ENCODE data around the gene MRPL37.

The MRPL37 gene

GRCh38 chr1:54172614-54173599 lies 27.1 kb upstream of the MRPL37 start:
- no peaks in the 10 kb centered on the region for H3K36me3 ChIP-seq (ENCODE audit: control insufficient read depth, insufficient read depth, low read length)
- no peaks in the 10 kb centered on the region for H3K27me3 ChIP-seq (ENCODE audit: control insufficient read depth, insufficient read depth, low read length)
- no peak overlapping the region for H3K27ac ChIP-seq (ENCODE audit: low read depth, low read length)
- H3K9me3 ChIP-seq (ENCODE audit: control insufficient read depth, insufficient read depth, low read length) = no peaks in the 10 kb centered on the region
- H3K4me1 ChIP-seq (ENCODE audit: control insufficient read depth, insufficient read depth, low read length) = no peaks in the 10 kb centered on the region
- H3K9ac ChIP-seq (ENCODE audit: low read depth, low read length) = no peak overlapping the region
- H3K4me3 ChIP-seq (ENCODE audit: low read depth, low read length) = no peak overlapping the region

GRCh38 chr1:54173681-54174080 lies 26.3 kb upstream of the MRPL37 start:
- Histone ChIP-seq H3K4me3 (ENCODE audit: low read depth, low read length) (no peak overlapping the region), H3K9ac (ENCODE audit: low read depth, low read length) (no peak overlapping the region), H3K27ac (ENCODE audit: low read depth, low read length) (no peak overlapping the region), H3K4me1 (ENCODE audit: control insufficient read depth, insufficient read depth, low read length) (no peaks in the 10 kb centered on the region), H3K9me3 (ENCODE audit: control insufficient read depth, insufficient read depth, low read length) (no peaks in the 10 kb centered on the region), H3K36me3 (ENCODE audit: control insufficient read depth, insufficient read depth, low read length) (no peaks in the 10 kb centered on the region), H3K27me3 (ENCODE audit: control insufficient read depth, insufficient read depth, low read length) (no peaks in the 10 kb centered on the region)

GRCh38 chr1:54174106-54174505 lies 25.9 kb upstream of the MRPL37 start:
- H3K36me3 ChIP-seq (ENCODE audit: control insufficient read depth, insufficient read depth, low read length) = no peaks in the 10 kb centered on the region
- H3K27me3 ChIP-seq (ENCODE audit: control insufficient read depth, insufficient read depth, low read length) = no peaks in the 10 kb centered on the region
- H3K4me1 ChIP-seq (ENCODE audit: control insufficient read depth, insufficient read depth, low read length) = no peaks in the 10 kb centered on the region
- H3K27ac ChIP-seq (ENCODE audit: low read depth, low read length) = no peak overlapping the region
- no peaks in the 10 kb centered on the region for H3K9me3 ChIP-seq (ENCODE audit: control insufficient read depth, insufficient read depth, low read length)
- no peak overlapping the region for H3K4me3 ChIP-seq (ENCODE audit: low read depth, low read length)
- H3K9ac ChIP-seq (ENCODE audit: low read depth, low read length) = no peak overlapping the region

- Histone ChIP-seq H3K27me3 (ENCODE audit: control insufficient read depth, insufficient read depth, low read length) (no peaks in the 10 kb centered on the region), H3K4me1 (ENCODE audit: control insufficient read depth, insufficient read depth, low read length) (no peaks in the 10 kb centered on the region), H3K27ac (ENCODE audit: low read depth, low read length) (no peak overlapping the region), H3K9me3 (ENCODE audit: control insufficient read depth, insufficient read depth, low read length) (no peaks in the 10 kb centered on the region), H3K9ac (ENCODE audit: low read depth, low read length) (no peak overlapping the region), H3K4me3 (ENCODE audit: low read depth, low read length) (no peak overlapping the region), H3K36me3 (ENCODE audit: control insufficient read depth, insufficient read depth, low read length) (no peaks in the 10 kb centered on the region)
Observed at GRCh38 chr1:54176621-54177327, 23.2 kb upstream of the MRPL37 start.

DNA sequence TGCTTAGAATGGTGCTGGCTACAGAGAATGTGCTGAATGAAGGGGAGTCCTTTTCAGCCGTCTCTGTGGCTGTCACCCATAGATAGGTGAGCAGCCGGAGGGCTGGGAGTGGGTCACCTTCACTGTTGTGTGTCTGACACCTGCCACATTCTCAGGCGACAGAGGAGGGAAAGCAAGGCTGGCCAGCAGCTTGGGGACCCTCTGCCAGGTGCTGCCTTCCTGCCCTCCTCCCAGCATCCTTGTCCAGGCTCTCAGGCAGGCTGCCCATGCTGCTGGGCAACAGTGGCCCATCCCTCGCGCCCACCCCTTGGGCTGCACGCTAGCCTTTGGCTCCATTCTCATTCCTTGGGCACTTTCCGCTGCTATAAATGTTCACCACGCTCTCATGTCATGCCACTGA lies 22.2 kb upstream of the MRPL37 start:
- no peak overlapping the region for H3K9ac ChIP-seq (ENCODE audit: low read depth, low read length)
- H3K4me1 ChIP-seq (ENCODE audit: control insufficient read depth, insufficient read depth, low read length) = no peaks in the 10 kb centered on the region
- no peaks in the 10 kb centered on the region for H3K27me3 ChIP-seq (ENCODE audit: control insufficient read depth, insufficient read depth, low read length)
- no peaks in the 10 kb centered on the region for H3K9me3 ChIP-seq (ENCODE audit: control insufficient read depth, insufficient read depth, low read length)
- no peak overlapping the region for H3K27ac ChIP-seq (ENCODE audit: low read depth, low read length)
- H3K36me3 ChIP-seq (ENCODE audit: control insufficient read depth, insufficient read depth, low read length) = no peaks in the 10 kb centered on the region
- H3K4me3 ChIP-seq (ENCODE audit: low read depth, low read length) = no peak overlapping the region

DNA sequence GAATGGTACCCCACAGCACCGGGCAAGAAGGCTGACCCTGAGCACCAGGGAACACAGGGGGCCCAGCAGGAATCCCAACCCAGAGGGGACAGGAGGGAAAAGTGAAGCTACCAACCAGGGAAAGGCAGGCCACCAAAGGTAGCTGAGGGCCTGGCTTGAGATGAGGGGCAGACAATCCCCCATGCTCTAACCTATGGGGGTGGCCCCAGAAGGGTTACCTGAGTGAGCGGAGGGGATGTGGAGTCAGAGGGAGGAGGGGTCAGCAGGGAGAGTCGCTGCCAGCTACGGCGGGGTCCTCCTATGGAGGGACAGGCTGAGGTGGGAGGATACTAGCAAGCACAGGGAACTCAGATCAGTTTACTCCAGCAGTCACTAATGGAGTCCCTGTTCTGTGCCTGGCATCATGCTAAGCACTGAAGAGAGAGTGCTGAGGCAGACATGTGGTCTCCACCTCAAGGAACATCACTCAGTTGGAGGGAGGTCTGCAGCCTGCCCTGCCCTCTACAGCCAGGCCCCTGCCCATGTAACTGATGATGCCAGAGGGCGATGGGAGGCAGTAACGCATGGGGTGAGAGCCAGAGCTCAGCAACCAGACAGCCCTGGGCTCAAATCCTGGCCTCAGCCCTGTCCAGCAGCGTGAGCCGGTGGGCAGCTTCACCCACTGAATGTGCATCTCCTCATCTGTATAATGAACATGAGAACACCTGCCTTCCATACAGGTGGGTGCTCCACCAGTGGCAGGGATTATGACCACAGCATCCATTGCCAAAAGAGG lies 21.5 kb upstream of the MRPL37 start:
- no peaks in the 10 kb centered on the region for H3K4me1 ChIP-seq (ENCODE audit: control insufficient read depth, insufficient read depth, low read length)
- no peaks in the 10 kb centered on the region for H3K27me3 ChIP-seq (ENCODE audit: control insufficient read depth, insufficient read depth, low read length)
- no peak overlapping the region for H3K27ac ChIP-seq (ENCODE audit: low read depth, low read length)
- no peak overlapping the region for H3K4me3 ChIP-seq (ENCODE audit: low read depth, low read length)
- no peaks in the 10 kb centered on the region for H3K9me3 ChIP-seq (ENCODE audit: control insufficient read depth, insufficient read depth, low read length)
- no peaks in the 10 kb centered on the region for H3K36me3 ChIP-seq (ENCODE audit: control insufficient read depth, insufficient read depth, low read length)
- no peak overlapping the region for H3K9ac ChIP-seq (ENCODE audit: low read depth, low read length)

GRCh38 chr1:54180701-54181360 lies 19.1 kb upstream of the MRPL37 start:
- no peaks in the 10 kb centered on the region for H3K4me1 ChIP-seq (ENCODE audit: control insufficient read depth, insufficient read depth, low read length)
- H3K27ac ChIP-seq (ENCODE audit: low read depth, low read length) = no peak overlapping the region
- H3K9ac ChIP-seq (ENCODE audit: low read depth, low read length) = no peak overlapping the region
- no peaks in the 10 kb centered on the region for H3K36me3 ChIP-seq (ENCODE audit: control insufficient read depth, insufficient read depth, low read length)
- no peak overlapping the region for H3K4me3 ChIP-seq (ENCODE audit: low read depth, low read length)
- no peaks in the 10 kb centered on the region for H3K27me3 ChIP-seq (ENCODE audit: control insufficient read depth, insufficient read depth, low read length)
- no peaks in the 10 kb centered on the region for H3K9me3 ChIP-seq (ENCODE audit: control insufficient read depth, insufficient read depth, low read length)

- Histone ChIP-seq H3K36me3 (ENCODE audit: control insufficient read depth, insufficient read depth, low read length) (peaks cover 18% of the 10 kb centered on the region; the same call in 1 of the 2 replicates), H3K27me3 (ENCODE audit: control insufficient read depth, insufficient read depth, low read length) (no peaks in the 10 kb centered on the region), H3K9ac (ENCODE audit: low read depth, low read length) (no peak overlapping the region), H3K4me1 (ENCODE audit: control insufficient read depth, insufficient read depth, low read length) (no peaks in the 10 kb centered on the region), H3K27ac (ENCODE audit: low read depth, low read length) (no peak overlapping the region), H3K9me3 (ENCODE audit: control insufficient read depth, insufficient read depth, low read length) (no peaks in the 10 kb centered on the region), H3K4me3 (ENCODE audit: low read depth, low read length) (no peak overlapping the region)
Observed at GRCh38 chr1:54186056-54186455, 13.9 kb upstream of the MRPL37 start.

DNA sequence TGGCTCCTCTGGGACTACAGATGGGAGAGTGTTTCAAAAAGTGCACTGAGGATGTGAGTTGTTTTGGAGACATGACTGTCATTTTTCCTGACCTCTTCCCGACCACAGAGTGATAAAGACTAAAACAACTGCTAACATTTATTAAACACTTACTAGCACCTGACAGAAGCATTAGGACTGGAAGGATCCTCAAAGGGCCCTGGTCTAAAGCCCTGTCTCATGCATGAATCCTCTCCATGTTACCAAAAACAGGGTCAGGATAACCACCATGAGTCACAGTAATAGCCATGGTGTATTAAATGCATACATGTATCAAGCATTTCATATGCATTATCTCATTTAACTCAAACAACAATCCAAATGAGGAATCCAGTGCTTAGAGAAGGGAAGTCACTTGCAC lies 11.7 kb upstream of the MRPL37 start:
- no peaks in the 10 kb centered on the region for H3K9me3 ChIP-seq (ENCODE audit: control insufficient read depth, insufficient read depth, low read length)
- H3K4me1 ChIP-seq (ENCODE audit: control insufficient read depth, insufficient read depth, low read length) = no peaks in the 10 kb centered on the region
- peaks cover 29% of the 10 kb centered on the region; the same call in 1 of the 2 replicates for H3K36me3 ChIP-seq (ENCODE audit: control insufficient read depth, insufficient read depth, low read length)
- no peak overlapping the region for H3K4me3 ChIP-seq (ENCODE audit: low read depth, low read length)
- H3K9ac ChIP-seq (ENCODE audit: low read depth, low read length) = no peak overlapping the region
- no peaks in the 10 kb centered on the region for H3K27me3 ChIP-seq (ENCODE audit: control insufficient read depth, insufficient read depth, low read length)
- H3K27ac ChIP-seq (ENCODE audit: low read depth, low read length) = no peak overlapping the region

DNA sequence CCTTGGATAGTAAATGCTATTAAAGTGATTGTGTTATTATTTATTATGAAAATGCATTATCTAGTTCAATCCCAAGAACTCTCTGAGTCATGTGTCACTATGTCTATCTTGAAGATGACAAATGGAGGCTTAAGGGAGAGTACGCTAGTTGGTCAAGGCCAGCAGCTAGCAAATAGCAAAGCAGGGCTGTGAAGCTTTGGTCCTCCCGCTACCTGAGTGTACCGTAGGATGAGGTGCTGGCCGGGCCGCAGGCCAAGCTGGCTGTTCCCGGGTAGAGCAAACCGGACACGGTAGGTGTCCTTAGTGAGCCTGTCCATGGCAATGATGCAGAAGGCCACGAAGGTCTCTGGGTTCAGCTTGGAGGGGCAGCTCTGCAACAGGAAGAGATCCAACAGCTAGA lies 9.4 kb upstream of the MRPL37 start:
- H3K4me1 ChIP-seq (ENCODE audit: control insufficient read depth, insufficient read depth, low read length) = no peaks in the 10 kb centered on the region
- no peak overlapping the region for H3K4me3 ChIP-seq (ENCODE audit: low read depth, low read length)
- no peaks in the 10 kb centered on the region for H3K27me3 ChIP-seq (ENCODE audit: control insufficient read depth, insufficient read depth, low read length)
- H3K27ac ChIP-seq (ENCODE audit: low read depth, low read length) = no peak overlapping the region
- H3K36me3 ChIP-seq (ENCODE audit: control insufficient read depth, insufficient read depth, low read length) = peaks cover 43% of the 10 kb centered on the region
- H3K9ac ChIP-seq (ENCODE audit: low read depth, low read length) = no peak overlapping the region
- no peaks in the 10 kb centered on the region for H3K9me3 ChIP-seq (ENCODE audit: control insufficient read depth, insufficient read depth, low read length)
